Neural cell (in vitro differentiated cells): ENCODE data around the gene FGD1.
A peak's percentile ranks its signal among the peaks of the same experiment; 100 is the strongest.

ENCODE experiments used
- CTCF ChIP-seq: fragments of 450-650 bp; IDR thresholded peaks from 2 replicates; pipeline ENCODE4 v1.5.1; 2014; ENCODE audit warnings: antibody characterized with exemption, mild to moderate bottlenecking, moderate library complexity; ENCODE audit not compliant: poor library complexity, severe bottlenecking
- EP300 ChIP-seq: fragments of 450-650 bp; conservative IDR thresholded peaks from 2 replicates; pipeline ENCODE4 v1.6.1; 2014; ENCODE audit warnings: antibody characterized with exemption, mild to moderate bottlenecking, moderate library complexity; ENCODE audit not compliant: poor library complexity, severe bottlenecking
- POLR2AphosphoS5 ChIP-seq: IDR thresholded peaks from 2 replicates; pipeline ENCODE4 v1.6.1; 2012

GRCh38 chrX:54529552-54530356, 33.7 kb upstream of the FGD1 start, which contains the start of gene GNL3L:
- TF ChIP-seq CTCF (no peak), POLR2AphosphoS5 (peak; percentile 87), EP300 (peak; percentile 64)
